VCaP (cell line): ENCODE results near the gene ZRANB3.
"Not testable (repeated sequence)": the region's sequence is repeated elsewhere in the genome, so short reads cannot be mapped to it uniquely, and the experiment has no call there.

Source experiments
- H3K27ac ChIP-seq: fragments of 450-650 bp; 2 replicates; pipeline ENCODE4 v1.5.1; 2017
- CTCF ChIP-seq: fragments of 450-650 bp; conservative IDR thresholded peaks from 2 replicates; pipeline ENCODE4 v1.5.1; 2017; ENCODE audit warnings: mild to moderate bottlenecking, moderate library complexity

The ZRANB3 gene

GRCh38 chr2:135525786-135526185, 5.2 kb downstream of the ZRANB3 start:
- no peak overlapping the region for H3K27ac ChIP-seq
- no peak for TF ChIP-seq CTCF

GRCh38 chr2:135512099-135512498, 18.9 kb downstream of the ZRANB3 start:
- H3K27ac ChIP-seq = no peak overlapping the region
- no peak for TF ChIP-seq CTCF

- TF ChIP-seq CTCF = no peak
Measured at GRCh38 chr2:135510577-135510976, 20.4 kb downstream of the ZRANB3 start.

GRCh38 chr2:135504811-135505210, 26.2 kb downstream of the ZRANB3 start:
- TF ChIP-seq CTCF = no peak
- H3K27ac ChIP-seq = no peak overlapping the region

More at GRCh38 chr2:135510577-135510976, 20.4 kb downstream of the ZRANB3 start:
- H3K27ac ChIP-seq = no peak overlapping the region

GRCh38 chr2:135498588-135498987, 32.4 kb downstream of the ZRANB3 start:
- not testable (repeated sequence) for H3K27ac ChIP-seq

- H3K27ac ChIP-seq = no peak overlapping the region
- TF ChIP-seq CTCF = no peak
Measured at GRCh38 chr2:135494917-135495316, 36.1 kb downstream of the ZRANB3 start.

- no peak for TF ChIP-seq CTCF
- H3K27ac ChIP-seq = no peak overlapping the region
Measured at GRCh38 chr2:135494503-135494902, 36.5 kb downstream of the ZRANB3 start.

- TF ChIP-seq CTCF = no peak
Measured at GRCh38 chr2:135490376-135490775, 40.6 kb downstream of the ZRANB3 start.

More at GRCh38 chr2:135490376-135490775, 40.6 kb downstream of the ZRANB3 start:
- no peak overlapping the region for H3K27ac ChIP-seq
